DOHH2 (cell line): ENCODE measurements around the gene SSBP2.

ENCODE experiments used
- EZH2phosphoT487 ChIP-seq: fragments of 200-600 bp; sonication (generic); IDR thresholded peaks from 2 replicates; pipeline ENCODE4 v1.6.1; 2017; ENCODE audit warnings: borderline replicate concordance, mild to moderate bottlenecking, antibody characterized with exemption, low read length, moderate library complexity, mixed read lengths
- TF ChIP-seq, protein P1 (sequence below): fragments of 200-600 bp; sonication (generic); IDR thresholded peaks from one replicate; pipeline ENCODE4 v1.5.1; 2014; ENCODE audit warnings: antibody characterized with exemption, mild to moderate bottlenecking, low read depth, low read length; ENCODE audit not compliant: poor library complexity, severe bottlenecking

DNA sequence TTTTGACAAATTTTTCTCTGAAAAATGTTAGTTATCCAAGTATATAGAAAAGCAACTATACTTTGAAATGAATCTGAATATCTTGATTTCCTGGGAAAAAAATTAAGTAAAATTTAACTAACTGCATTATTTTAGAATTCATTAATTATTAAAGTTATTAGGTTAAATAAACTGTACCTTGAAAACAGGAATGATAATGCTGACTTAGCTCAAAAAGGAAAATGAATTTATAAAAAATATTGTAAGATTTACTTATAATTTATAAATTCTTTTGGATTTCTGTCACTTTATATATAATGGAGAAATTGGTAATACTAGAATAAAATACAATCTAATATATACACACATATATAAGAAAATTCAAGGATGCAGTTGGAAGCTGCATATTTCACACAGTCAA, 320.9 kb downstream of the SSBP2 start:
- TF ChIP-seq, protein P1, sequence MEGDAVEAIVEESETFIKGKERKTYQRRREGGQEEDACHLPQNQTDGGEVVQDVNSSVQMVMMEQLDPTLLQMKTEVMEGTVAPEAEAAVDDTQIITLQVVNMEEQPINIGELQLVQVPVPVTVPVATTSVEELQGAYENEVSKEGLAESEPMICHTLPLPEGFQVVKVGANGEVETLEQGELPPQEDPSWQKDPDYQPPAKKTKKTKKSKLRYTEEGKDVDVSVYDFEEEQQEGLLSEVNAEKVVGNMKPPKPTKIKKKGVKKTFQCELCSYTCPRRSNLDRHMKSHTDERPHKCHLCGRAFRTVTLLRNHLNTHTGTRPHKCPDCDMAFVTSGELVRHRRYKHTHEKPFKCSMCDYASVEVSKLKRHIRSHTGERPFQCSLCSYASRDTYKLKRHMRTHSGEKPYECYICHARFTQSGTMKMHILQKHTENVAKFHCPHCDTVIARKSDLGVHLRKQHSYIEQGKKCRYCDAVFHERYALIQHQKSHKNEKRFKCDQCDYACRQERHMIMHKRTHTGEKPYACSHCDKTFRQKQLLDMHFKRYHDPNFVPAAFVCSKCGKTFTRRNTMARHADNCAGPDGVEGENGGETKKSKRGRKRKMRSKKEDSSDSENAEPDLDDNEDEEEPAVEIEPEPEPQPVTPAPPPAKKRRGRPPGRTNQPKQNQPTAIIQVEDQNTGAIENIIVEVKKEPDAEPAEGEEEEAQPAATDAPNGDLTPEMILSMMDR = no peak
- TF ChIP-seq EZH2phosphoT487 = no peak
